Measurements from ENCODE around the gene TRIM50.

DNA sequence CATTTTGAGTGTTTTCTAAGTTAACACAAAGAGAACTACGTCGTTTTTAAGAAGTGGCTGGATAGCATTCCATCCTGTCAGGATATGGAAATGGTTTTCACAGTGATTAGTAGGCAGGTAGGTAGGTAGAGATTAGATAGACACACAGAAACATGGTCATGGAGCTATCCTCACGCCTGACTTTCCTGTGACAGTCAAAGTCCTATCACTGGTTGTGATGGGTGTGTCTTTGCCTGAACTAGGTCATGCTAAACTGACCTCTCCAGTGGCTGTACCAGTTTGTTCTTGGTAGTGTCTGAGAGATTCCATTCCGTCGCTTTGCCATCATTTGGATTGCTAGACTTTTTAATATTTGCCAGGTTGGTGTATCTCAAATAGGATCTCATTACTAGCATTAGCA is 28.3 kb upstream of the TRIM50 start:
- TF ChIP-seq ARNTL (CRISPR knock-in tag; IDR thresholded peaks at IDR 0.05) (no peak), TP53 (CRISPR knock-in tag; conservative IDR thresholded peaks at IDR 0.05) (no peak), ZNF274 (CRISPR knock-in tag; IDR thresholded peaks at IDR 0.05) (no peak), ZNF619 (CRISPR knock-in tag; IDR thresholded peaks at IDR 0.05) (no peak), ZNF180 (CRISPR knock-in tag; IDR thresholded peaks at IDR 0.05; ENCODE audit: borderline replicate concordance, low read depth) (no peak)
- TF ChIP-seq, protein P1, sequence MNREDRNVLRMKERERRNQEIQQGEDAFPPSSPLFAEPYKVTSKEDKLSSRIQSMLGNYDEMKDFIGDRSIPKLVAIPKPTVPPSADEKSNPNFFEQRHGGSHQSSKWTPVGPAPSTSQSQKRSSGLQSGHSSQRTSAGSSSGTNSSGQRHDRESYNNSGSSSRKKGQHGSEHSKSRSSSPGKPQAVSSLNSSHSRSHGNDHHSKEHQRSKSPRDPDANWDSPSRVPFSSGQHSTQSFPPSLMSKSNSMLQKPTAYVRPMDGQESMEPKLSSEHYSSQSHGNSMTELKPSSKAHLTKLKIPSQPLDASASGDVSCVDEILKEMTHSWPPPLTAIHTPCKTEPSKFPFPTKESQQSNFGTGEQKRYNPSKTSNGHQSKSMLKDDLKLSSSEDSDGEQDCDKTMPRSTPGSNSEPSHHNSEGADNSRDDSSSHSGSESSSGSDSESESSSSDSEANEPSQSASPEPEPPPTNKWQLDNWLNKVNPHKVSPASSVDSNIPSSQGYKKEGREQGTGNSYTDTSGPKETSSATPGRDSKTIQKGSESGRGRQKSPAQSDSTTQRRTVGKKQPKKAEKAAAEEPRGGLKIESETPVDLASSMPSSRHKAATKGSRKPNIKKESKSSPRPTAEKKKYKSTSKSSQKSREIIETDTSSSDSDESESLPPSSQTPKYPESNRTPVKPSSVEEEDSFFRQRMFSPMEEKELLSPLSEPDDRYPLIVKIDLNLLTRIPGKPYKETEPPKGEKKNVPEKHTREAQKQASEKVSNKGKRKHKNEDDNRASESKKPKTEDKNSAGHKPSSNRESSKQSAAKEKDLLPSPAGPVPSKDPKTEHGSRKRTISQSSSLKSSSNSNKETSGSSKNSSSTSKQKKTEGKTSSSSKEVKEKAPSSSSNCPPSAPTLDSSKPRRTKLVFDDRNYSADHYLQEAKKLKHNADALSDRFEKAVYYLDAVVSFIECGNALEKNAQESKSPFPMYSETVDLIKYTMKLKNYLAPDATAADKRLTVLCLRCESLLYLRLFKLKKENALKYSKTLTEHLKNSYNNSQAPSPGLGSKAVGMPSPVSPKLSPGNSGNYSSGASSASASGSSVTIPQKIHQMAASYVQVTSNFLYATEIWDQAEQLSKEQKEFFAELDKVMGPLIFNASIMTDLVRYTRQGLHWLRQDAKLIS (CRISPR knock-in tag; IDR thresholded peaks at IDR 0.05), result no peak
